ENCODE data around the gene SLBP.

GRCh38 chr4:1670279-1670678 lies 41.8 kb downstream of the SLBP start:
- TF ChIP-seq CTCF (conservative IDR thresholded peaks at IDR 0.05 in 1 of 2, IDR thresholded peaks at IDR 0.05 in 1 of 2; ENCODE audit: low read depth in 1 of 2, low read length in 2 of 2) (no peak), EZH2 (IDR thresholded peaks at IDR 0.05; ENCODE audit: low read length, missing control alignments) (no peak)

Data from fibroblast of lung (primary cell).